PC-9 (cell line): Measurements from ENCODE around the gene CA7. TPM values are rescaled to one million over a fixed set of nuclear protein-coding genes. Genes with fewer than 3 reads are reported as not detected.

Experiments
- BruUV-seq: library from RNA; stranded (reverse); fragments of 400-500 nt; replicated peaks from 2 replicates; lab custom pipeline; 2021; lab: Mats Ljungman, UMichigan
- CTCF ChIA-PET: fragments of 300-600 bp; sonication (Branson Sonifier 250); formaldehyde crosslinking; loops from one replicate; lab custom pipeline; 2022; ENCODE audit warnings: antibody characterized with exemption; lab: Charles Lee
- POLR2A ChIA-PET: fragments of 300-600 bp; sonication (Branson Sonifier 250); formaldehyde crosslinking; loops from one replicate; lab custom pipeline; 2022; ENCODE audit warnings: antibody characterized with exemption; ENCODE audit not compliant: unreplicated experiment; lab: Charles Lee
- DNase-seq, 2 experiments: peaks; one replicate each; pipeline versions ENCODE4 v3.0.0 to v3.0.0-alpha.2; 2015 to 2022; ENCODE audit warnings: mixed read lengths in 1 of 2
- H2AFZ ChIP-seq: fragments of 200-600 bp; sonication (generic); 2 replicates; pipeline ENCODE4 v1.8.1; 2017; ENCODE audit warnings: antibody characterized with exemption
- H3F3A ChIP-seq: fragments of 200-600 bp; sonication (generic); 2 replicates; pipeline ENCODE4 v1.8.1; 2017; ENCODE audit warnings: antibody characterized with exemption, mild to moderate bottlenecking, low read depth; ENCODE audit not compliant: insufficient read depth
- H3K27ac ChIP-seq: fragments of 200-600 bp; sonication (generic); 2 replicates; pipeline ENCODE4 v1.6.1; 2016; ENCODE audit warnings: mixed run types
- H3K27me3 ChIP-seq: fragments of 200-600 bp; sonication (generic); 2 replicates; pipeline ENCODE4 v1.6.1; 2016; ENCODE audit warnings: low read depth, mixed run types; ENCODE audit not compliant: insufficient read depth
- H3K36me3 ChIP-seq: fragments of 200-600 bp; sonication (generic); 2 replicates; pipeline ENCODE4 v1.6.1; 2016; ENCODE audit warnings: low read depth, mixed run types
- H3K4me1 ChIP-seq: fragments of 200-600 bp; sonication (generic); replicated peaks from 2 replicates; pipeline ENCODE4 v1.6.1; 2016; ENCODE audit warnings: mixed run types; ENCODE audit not compliant: insufficient read depth
- H3K4me2 ChIP-seq: fragments of 200-600 bp; sonication (generic); 2 replicates; pipeline ENCODE4 v1.6.1; 2017; ENCODE audit warnings: mixed run types
- H3K4me3 ChIP-seq: fragments of 200-600 bp; sonication (generic); 2 replicates; pipeline ENCODE4 v1.6.1; 2016; ENCODE audit warnings: mixed run types
- H3K79me2 ChIP-seq: fragments of 200-600 bp; sonication (generic); 2 replicates; pipeline ENCODE4 v1.6.1; 2017; ENCODE audit warnings: low read depth, mixed run types
- H3K9me2 ChIP-seq: fragments of 200-600 bp; sonication (generic); 2 replicates; pipeline ENCODE4 v1.8.1; 2017; ENCODE audit warnings: mild to moderate bottlenecking; ENCODE audit not compliant: insufficient read depth
- H3K9me3 ChIP-seq: fragments of 200-600 bp; sonication (generic); 2 replicates; pipeline ENCODE4 v1.8.1; 2016; ENCODE audit warnings: low read depth; ENCODE audit not compliant: insufficient read depth
- H4K20me1 ChIP-seq: fragments of 200-600 bp; sonication (generic); 2 replicates; pipeline ENCODE4 v1.8.1; 2017; ENCODE audit not compliant: insufficient read depth
- EZH2 ChIP-seq: fragments of 200-600 bp; sonication (generic); IDR thresholded peaks from 2 replicates; pipeline ENCODE4 v1.8.0; 2017; ENCODE audit warnings: antibody characterized with exemption, low read depth
- intact Hi-C: fragments of 100-400 bp; cut with micrococcal nuclease; formaldehyde crosslinking; loops from one replicate; pipeline ENCODE4 v1.10.0; 2022; ENCODE audit not compliant: unreplicated experiment
- total RNA-seq: library from RNA; stranded (reverse); gene quantifications from 2 replicates; pipeline ENCODE4 v1.2.3, GENCODE V29; 2021
- TF ChIP-seq, protein P1 (sequence below): fragments of 200-600 bp; sonication (generic); conservative IDR thresholded peaks from 2 replicates; pipeline ENCODE4 v1.6.1; 2017; ENCODE audit warnings: mixed run types, antibody characterized with exemption, mild to moderate bottlenecking, moderate library complexity

CA7 gene
- total RNA-seq, 1 experiment from 2014 or later, result not detected

DNA sequence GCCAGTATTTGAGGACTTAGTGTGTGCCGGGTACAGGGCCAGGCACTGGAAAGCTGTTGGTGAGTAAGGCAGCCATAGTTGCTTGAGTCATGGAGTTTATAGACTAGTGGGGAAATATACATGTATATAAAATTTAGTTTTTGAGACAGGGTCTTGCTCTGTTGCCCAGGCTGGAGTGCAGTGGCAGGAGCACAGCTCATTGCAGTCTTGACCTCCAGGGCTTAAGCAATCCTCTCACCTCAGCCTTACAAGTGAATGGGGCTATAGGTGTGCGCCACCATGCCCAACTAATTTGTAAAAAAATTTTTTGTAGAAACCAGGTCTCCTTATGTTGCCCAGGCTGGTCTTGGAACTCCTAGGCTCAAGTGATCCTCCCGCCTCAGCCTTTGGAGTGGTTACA is 38.5 kb downstream of the CA7 start:
- Histone ChIP-seq H3K27me3 (no peaks in the 10 kb centered on the region), H3K27ac (no peak overlapping the region), H3K9me3 (no peaks in the 10 kb centered on the region), H3K79me2 (peaks cover 18% of the 10 kb centered on the region), H3K4me2 (no peak overlapping the region), H3K4me1 (peaks cover 26% of the 10 kb centered on the region), H3K9me2 (no peaks in the 10 kb centered on the region), H3K36me3 (peaks cover 17% of the 10 kb centered on the region; the same call in 1 of the 2 replicates), H2AFZ (no peak overlapping the region), H3K4me3 (no peak overlapping the region), H3F3A (peaks cover 20% of the 10 kb centered on the region; the same call in 1 of the 2 replicates), H4K20me1 (0 out of 2 replicates have a peak, but pooled peaks cover 4% of the 10 kb centered on the region)
- DNase-seq, result no peak
- no TSS peak for BruUV-seq
- TF ChIP-seq, protein P1, sequence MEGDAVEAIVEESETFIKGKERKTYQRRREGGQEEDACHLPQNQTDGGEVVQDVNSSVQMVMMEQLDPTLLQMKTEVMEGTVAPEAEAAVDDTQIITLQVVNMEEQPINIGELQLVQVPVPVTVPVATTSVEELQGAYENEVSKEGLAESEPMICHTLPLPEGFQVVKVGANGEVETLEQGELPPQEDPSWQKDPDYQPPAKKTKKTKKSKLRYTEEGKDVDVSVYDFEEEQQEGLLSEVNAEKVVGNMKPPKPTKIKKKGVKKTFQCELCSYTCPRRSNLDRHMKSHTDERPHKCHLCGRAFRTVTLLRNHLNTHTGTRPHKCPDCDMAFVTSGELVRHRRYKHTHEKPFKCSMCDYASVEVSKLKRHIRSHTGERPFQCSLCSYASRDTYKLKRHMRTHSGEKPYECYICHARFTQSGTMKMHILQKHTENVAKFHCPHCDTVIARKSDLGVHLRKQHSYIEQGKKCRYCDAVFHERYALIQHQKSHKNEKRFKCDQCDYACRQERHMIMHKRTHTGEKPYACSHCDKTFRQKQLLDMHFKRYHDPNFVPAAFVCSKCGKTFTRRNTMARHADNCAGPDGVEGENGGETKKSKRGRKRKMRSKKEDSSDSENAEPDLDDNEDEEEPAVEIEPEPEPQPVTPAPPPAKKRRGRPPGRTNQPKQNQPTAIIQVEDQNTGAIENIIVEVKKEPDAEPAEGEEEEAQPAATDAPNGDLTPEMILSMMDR, result no peak
- TF ChIP-seq EZH2, result no peak
- ChIA-PET CTCF (interaction anchor here (0.6 kb wide), 2 partner anchors 112 to 310 kb away, joined by 3 to 6 read pairs; no protein-coding TSS in a partner anchor), POLR2A (no interaction called here)
- intact Hi-C loops, result loop anchor here (5.0 kb wide), 1 partner anchor 220 kb away; no protein-coding TSS in a partner anchor

DNA sequence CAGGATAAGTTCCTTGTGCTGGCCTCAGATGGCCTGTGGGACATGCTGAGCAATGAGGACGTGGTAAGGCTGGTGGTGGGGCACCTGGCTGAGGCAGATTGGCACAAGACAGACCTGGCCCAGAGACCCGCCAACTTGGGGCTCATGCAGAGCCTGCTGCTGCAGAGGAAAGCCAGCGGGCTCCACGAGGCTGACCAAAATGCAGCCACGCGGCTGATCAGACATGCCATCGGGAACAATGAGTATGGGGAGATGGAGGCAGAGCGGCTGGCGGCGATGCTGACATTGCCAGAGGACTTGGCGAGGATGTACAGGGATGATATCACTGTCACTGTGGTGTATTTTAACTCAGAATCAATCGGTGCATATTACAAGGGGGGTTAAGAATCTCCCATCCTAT is 41.3 kb downstream of the CA7 start:
- no TSS peak for BruUV-seq
- POLR2A ChIA-PET, result no interaction called here
- no peak for TF ChIP-seq EZH2
- TF ChIP-seq, protein P1, result no peak
- H3K27me3 ChIP-seq, result no peaks in the 10 kb centered on the region
- peaks cover 15% of the 10 kb centered on the region; the same call in 1 of the 2 replicates for H3F3A ChIP-seq
- no peak overlapping the region for H3K4me3 ChIP-seq
- DNase-seq, result no peak
- no peaks in the 10 kb centered on the region for H3K9me3 ChIP-seq
- H4K20me1 ChIP-seq, result 0 out of 2 replicates have a peak, but pooled peaks cover 4% of the 10 kb centered on the region
- H3K79me2 ChIP-seq, result peaks cover 18% of the 10 kb centered on the region
- no peak overlapping the region for H3K27ac ChIP-seq
- peaks cover 21% of the 10 kb centered on the region for H3K4me1 ChIP-seq
- intact Hi-C loops, result loop anchor here (5.0 kb wide), 1 partner anchor 42 kb away; the partner anchor contains the start of gene RRAD
- H3K4me2 ChIP-seq, result no peak overlapping the region
- peaks cover 17% of the 10 kb centered on the region; the same call in 1 of the 2 replicates for H3K36me3 ChIP-seq
- CTCF ChIA-PET, result interaction anchor here (0.6 to 1.2 kb wide), 2 partner anchors 12 to 13 kb away, joined by 3 to 4 read pairs; no protein-coding TSS in a partner anchor
- H2AFZ ChIP-seq, result no peak overlapping the region
- no peaks in the 10 kb centered on the region for H3K9me2 ChIP-seq

DNA sequence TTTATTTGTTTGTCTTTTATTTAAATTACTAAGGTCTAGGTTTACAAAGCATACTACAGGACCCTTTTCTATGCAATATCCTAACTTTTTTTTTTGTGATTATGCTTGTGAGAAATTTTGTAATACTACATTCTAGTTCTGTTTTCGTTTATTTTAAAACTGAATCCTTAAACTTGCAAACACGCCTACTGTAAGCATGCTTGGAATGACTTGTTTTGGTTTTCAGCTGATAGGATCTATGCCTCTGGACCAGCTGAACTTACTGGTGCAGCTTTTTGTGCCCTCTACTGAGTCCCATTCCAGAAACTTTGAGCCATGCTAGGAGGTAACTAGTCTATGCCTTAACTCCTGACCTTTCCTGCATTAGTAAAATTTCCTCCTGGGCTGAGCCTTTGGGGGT is 42.1 kb downstream of the CA7 start:
- BruUV-seq, result no TSS peak
- TF ChIP-seq, protein P1, result no peak
- no peak for TF ChIP-seq EZH2

More for the DNA sequence above, 42.1 kb downstream of the CA7 start:
- Histone ChIP-seq H3F3A (peaks cover 20% of the 10 kb centered on the region; the same call in 1 of the 2 replicates), H3K4me3 (peak overlapping the region; percentile 11; the same call in 1 of the 2 replicates), H4K20me1 (0 out of 2 replicates have a peak, but pooled peaks cover 4% of the 10 kb centered on the region), H2AFZ (no peak overlapping the region), H3K4me1 (peaks cover 21% of the 10 kb centered on the region), H3K27ac (peak overlapping the region; percentile 51; the same call in 1 of the 2 replicates), H3K9me2 (no peaks in the 10 kb centered on the region), H3K4me2 (peak overlapping the region; percentile 40), H3K36me3 (peaks cover 17% of the 10 kb centered on the region; the same call in 1 of the 2 replicates), H3K79me2 (peaks cover 13% of the 10 kb centered on the region), H3K27me3 (no peaks in the 10 kb centered on the region), H3K9me3 (no peaks in the 10 kb centered on the region)
- CTCF ChIA-PET, result interaction anchor here (0.6 to 1.2 kb wide), 2 partner anchors 13 to 43 kb away, joined by 4 to 12 read pairs; no protein-coding TSS in a partner anchor
- POLR2A ChIA-PET, result no interaction called here
- intact Hi-C loops, result loop anchor here (5.0 kb wide), 1 partner anchor 41 kb away; the partner anchor contains the start of gene RRAD
- DNase-seq, result peak in 1 of 2 experiments; percentile 52
